KMS-11 (cell line): ENCODE measurements around the gene GET4.

Source experiments
- H2AFZ ChIP-seq: fragments of 200-600 bp; sonication (generic); 2 replicates; pipeline ENCODE4 v1.6.1; 2016; ENCODE audit warnings: antibody characterized with exemption, mixed run types, low read depth
- H3K27ac ChIP-seq: fragments of 200-600 bp; sonication (generic); 2 replicates; pipeline ENCODE4 v1.6.1; 2016; ENCODE audit warnings: mild to moderate bottlenecking, mixed run types
- H3K27me3 ChIP-seq: fragments of 200-600 bp; sonication (generic); 2 replicates; pipeline ENCODE4 v1.6.1; 2017; ENCODE audit warnings: mild to moderate bottlenecking, low read depth, mixed run types, moderate library complexity; ENCODE audit not compliant: insufficient read depth
- H3K36me3 ChIP-seq: fragments of 200-600 bp; sonication (generic); 2 replicates; pipeline ENCODE4 v1.6.1; 2017; ENCODE audit warnings: mild to moderate bottlenecking, mixed run types; ENCODE audit not compliant: insufficient read depth
- H3K4me1 ChIP-seq: fragments of 200-600 bp; sonication (generic); 2 replicates; pipeline ENCODE4 v1.6.1; 2016; ENCODE audit warnings: mild to moderate bottlenecking, low read depth, mixed run types; ENCODE audit not compliant: poor library complexity, severe bottlenecking
- H3K4me2 ChIP-seq: fragments of 200-600 bp; sonication (generic); 2 replicates; pipeline ENCODE4 v1.7.0; 2016; ENCODE audit warnings: mild to moderate bottlenecking, mixed run types
- H3K4me3 ChIP-seq: fragments of 200-600 bp; sonication (generic); IDR thresholded peaks from 2 replicates; pipeline ENCODE4 v1.6.1; 2017; ENCODE audit warnings: low read depth, low read length, mixed read lengths; ENCODE audit not compliant: insufficient read depth
- H3K79me2 ChIP-seq: fragments of 200-600 bp; sonication (generic); 2 replicates; pipeline ENCODE4 v1.6.1; 2016; ENCODE audit warnings: low read depth, mixed run types; ENCODE audit not compliant: insufficient read depth
- H3K9ac ChIP-seq: fragments of 200-600 bp; sonication (generic); 2 replicates; pipeline ENCODE4 v1.6.1; 2016; ENCODE audit warnings: mild to moderate bottlenecking, mixed run types
- H4K20me1 ChIP-seq: fragments of 200-600 bp; sonication (generic); 2 replicates; pipeline ENCODE4 v1.6.1; 2016; ENCODE audit warnings: mild to moderate bottlenecking, mixed run types; ENCODE audit not compliant: insufficient read depth
- TF ChIP-seq, protein P1 (sequence below): fragments of 200-600 bp; sonication (generic); conservative IDR thresholded peaks from 2 replicates; pipeline ENCODE4 v1.6.1; 2017; ENCODE audit warnings: low read depth, mild to moderate bottlenecking, antibody characterized with exemption, low read length, moderate library complexity, mixed read lengths

GET4 gene

DNA sequence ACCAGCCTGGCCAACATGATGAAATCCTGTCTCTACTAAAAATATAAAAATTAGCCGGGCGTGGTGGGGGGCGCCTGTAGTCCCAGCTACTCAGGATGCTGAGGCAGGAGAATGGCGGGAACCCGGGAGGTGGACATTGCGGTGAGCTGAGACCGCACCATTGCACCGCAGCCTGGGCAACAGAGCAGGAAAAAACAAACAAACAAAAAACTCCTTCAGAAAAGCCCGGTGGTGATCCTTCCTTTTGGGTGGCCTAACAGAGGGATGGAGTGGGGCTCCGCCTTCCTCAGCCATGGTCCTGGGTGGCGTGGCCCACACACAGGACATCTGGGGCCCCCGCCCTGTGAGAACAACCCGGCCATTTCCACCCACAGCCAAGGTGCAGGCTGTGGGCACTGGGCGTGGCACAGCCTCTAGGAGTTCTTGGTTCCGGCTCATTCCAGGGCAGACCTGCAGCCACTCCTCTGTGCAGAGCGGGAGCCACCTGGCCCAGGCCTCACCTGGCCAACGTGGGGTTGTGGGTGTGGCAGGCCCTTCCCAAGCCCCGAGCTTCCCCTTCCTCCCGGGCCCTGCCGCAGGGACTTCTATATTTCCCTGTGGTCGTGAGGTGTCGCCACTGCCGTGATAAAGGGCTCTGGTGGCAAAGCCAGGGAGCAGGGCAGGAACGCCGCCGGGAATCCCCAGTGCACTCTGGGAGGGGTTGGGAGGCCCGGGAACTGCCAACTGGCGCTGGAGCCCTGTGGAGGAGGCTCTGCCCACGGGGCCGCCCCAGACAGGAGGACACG lies 37.6 kb downstream of the GET4 start:
- TF ChIP-seq, protein P1, sequence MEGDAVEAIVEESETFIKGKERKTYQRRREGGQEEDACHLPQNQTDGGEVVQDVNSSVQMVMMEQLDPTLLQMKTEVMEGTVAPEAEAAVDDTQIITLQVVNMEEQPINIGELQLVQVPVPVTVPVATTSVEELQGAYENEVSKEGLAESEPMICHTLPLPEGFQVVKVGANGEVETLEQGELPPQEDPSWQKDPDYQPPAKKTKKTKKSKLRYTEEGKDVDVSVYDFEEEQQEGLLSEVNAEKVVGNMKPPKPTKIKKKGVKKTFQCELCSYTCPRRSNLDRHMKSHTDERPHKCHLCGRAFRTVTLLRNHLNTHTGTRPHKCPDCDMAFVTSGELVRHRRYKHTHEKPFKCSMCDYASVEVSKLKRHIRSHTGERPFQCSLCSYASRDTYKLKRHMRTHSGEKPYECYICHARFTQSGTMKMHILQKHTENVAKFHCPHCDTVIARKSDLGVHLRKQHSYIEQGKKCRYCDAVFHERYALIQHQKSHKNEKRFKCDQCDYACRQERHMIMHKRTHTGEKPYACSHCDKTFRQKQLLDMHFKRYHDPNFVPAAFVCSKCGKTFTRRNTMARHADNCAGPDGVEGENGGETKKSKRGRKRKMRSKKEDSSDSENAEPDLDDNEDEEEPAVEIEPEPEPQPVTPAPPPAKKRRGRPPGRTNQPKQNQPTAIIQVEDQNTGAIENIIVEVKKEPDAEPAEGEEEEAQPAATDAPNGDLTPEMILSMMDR, result no peak
- H2AFZ ChIP-seq, result no peak overlapping the region
- no peaks in the 10 kb centered on the region for H3K79me2 ChIP-seq
- H3K36me3 ChIP-seq, result no peaks in the 10 kb centered on the region
- H3K4me1 ChIP-seq, result no peaks in the 10 kb centered on the region
- H4K20me1 ChIP-seq, result no peaks in the 10 kb centered on the region
- H3K4me2 ChIP-seq, result no peak overlapping the region
- no peak overlapping the region for H3K4me3 ChIP-seq
- H3K27me3 ChIP-seq, result peaks cover 35% of the 10 kb centered on the region
- no peak overlapping the region for H3K27ac ChIP-seq
- H3K9ac ChIP-seq, result no peak overlapping the region

DNA sequence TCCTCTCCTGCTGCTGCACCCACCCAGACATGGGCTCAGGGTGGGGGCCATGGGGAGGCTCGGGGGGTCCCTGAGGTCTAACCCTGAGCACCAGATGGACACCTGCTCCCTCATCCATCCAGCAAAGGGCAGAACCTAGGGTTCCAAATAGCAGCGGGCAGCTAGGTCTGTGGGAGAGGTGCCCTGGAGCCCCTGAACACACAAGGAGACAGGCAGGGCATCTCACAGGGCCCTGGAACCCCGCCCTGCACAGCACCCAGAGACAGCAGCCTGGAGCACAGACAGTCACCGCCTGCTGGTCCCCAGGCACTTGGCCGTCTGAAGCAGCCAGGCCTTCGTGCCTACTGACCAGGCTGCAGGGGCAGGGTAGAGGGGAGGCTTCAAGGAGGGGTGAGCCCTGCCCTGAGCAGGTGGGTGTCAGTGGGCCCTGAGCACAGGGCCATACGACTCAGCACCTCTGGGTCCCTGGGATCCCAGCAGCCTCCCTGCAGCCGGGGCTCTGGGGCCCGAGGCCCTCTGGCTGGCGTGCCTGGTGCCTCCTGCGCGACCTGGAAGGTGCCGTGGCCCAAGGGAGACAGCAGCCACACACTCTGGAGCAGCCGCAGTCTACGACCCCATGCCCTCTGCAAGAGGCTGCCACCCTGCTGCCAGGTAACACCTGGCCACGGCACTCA lies 38.3 kb downstream of the GET4 start:
- H3K4me3 ChIP-seq, result no peak overlapping the region
- H3K4me1 ChIP-seq, result no peaks in the 10 kb centered on the region
- no peaks in the 10 kb centered on the region for H3K79me2 ChIP-seq
- H3K27me3 ChIP-seq, result peaks cover 32% of the 10 kb centered on the region; the same call in 1 of the 2 replicates
- TF ChIP-seq, protein P1, result no peak
- no peak overlapping the region for H3K27ac ChIP-seq
- no peak overlapping the region for H3K9ac ChIP-seq
- no peaks in the 10 kb centered on the region for H3K36me3 ChIP-seq
- no peak overlapping the region for H2AFZ ChIP-seq
- no peaks in the 10 kb centered on the region for H4K20me1 ChIP-seq
- H3K4me2 ChIP-seq, result no peak overlapping the region

DNA sequence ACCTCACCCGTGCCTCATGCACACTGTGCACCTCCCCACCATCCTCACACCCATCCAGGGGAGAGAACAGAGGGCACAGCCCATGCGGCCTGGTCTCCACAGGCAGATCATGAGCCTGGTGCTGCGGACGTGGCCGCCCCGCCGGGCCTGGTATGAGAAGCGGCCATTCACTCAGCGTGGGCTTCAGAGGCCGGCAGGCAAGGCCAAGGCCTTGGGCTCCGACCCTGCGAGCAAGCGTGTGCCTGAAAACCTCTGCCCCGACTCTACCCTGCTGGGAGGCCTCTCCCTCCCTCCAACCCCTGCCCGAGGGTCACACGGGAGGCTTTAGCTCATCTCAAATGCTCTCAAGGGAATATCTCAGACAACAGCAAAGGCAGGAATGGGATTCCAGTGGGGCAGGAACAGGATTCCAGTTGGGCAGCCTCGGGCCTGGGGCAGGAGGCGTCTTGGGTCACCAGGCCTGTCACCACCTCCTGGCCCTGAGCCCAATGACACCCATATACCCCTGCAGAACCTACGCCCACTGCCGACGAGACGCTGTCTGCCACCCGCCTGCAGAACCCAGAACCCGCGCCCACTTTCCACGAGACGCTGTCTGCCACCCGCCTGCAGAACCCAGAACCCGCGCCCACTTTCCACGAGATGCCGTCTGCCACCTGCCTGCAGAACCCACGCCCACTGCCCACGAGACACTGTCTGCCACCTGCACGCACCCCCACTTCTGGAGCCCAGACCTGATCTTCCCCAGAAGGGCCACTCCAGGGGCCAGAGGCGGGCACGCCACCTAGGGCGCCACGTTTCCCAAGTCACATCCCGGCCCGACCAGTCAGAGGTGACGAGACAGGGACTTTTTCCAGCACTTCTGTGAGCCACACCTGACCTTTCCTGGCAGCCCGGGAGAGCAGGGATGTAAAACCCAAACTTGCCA lies 39.2 kb downstream of the GET4 start:
- no peak overlapping the region for H3K27ac ChIP-seq
- TF ChIP-seq, protein P1, result no peak
- H4K20me1 ChIP-seq, result no peaks in the 10 kb centered on the region
- no peak overlapping the region for H3K4me3 ChIP-seq
- H3K4me1 ChIP-seq, result no peaks in the 10 kb centered on the region
- H2AFZ ChIP-seq, result no peak overlapping the region
- H3K4me2 ChIP-seq, result no peak overlapping the region
- no peaks in the 10 kb centered on the region for H3K36me3 ChIP-seq
- H3K27me3 ChIP-seq, result peaks cover 23% of the 10 kb centered on the region; the same call in 1 of the 2 replicates
- no peak overlapping the region for H3K9ac ChIP-seq
- H3K79me2 ChIP-seq, result no peaks in the 10 kb centered on the region

DNA sequence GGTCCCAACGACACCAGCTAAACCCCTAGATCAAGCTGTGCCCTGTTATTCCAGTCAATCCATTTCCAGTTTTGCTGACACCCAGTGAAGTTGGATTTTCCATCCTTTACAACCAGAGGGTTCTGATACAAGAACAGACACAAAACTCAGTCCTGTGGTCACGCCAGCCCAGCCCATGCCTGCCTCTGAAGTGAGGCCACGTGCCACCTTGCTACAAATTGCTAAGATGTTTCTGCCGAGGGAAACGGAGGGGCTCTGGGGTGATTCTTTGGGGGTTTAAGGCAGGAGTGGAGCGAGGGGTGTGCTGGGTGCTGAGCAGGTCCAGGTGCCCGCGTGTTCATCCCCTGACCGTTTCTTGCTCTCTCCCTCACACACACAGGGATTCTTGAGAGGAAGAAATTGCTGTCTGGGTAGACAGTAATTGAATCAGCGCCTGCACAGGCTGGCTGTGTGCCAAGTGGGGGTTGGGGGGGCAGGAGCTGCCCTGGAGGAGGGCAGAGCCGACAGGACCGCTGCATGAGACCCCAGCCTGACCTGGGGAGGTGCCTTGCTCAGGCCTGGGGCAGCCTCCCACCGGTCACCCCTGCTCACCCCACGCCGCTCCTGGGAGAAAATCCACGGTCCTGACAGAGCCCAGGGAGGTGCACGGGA lies 40.1 kb downstream of the GET4 start:
- Histone ChIP-seq H3K27me3 (peaks cover 20% of the 10 kb centered on the region; the same call in 1 of the 2 replicates), H3K9ac (no peak overlapping the region), H3K4me1 (no peaks in the 10 kb centered on the region), H3K36me3 (no peaks in the 10 kb centered on the region), H3K4me3 (no peak overlapping the region), H2AFZ (no peak overlapping the region), H3K79me2 (no peaks in the 10 kb centered on the region), H3K27ac (no peak overlapping the region), H3K4me2 (no peak overlapping the region), H4K20me1 (no peaks in the 10 kb centered on the region)
- TF ChIP-seq, protein P1, result no peak
